Neural cell (in vitro differentiated cells): ENCODE data around the gene KRTAP3-3.

ENCODE experiments used
- EP300 ChIP-seq: fragments of 450-650 bp; conservative IDR thresholded peaks from 2 replicates; pipeline ENCODE4 v1.6.1; 2014; ENCODE audit warnings: antibody characterized with exemption, mild to moderate bottlenecking, moderate library complexity; ENCODE audit not compliant: poor library complexity, severe bottlenecking
- EZH2 ChIP-seq: fragments of 200-600, 300-800 bp; shearing (Covaris generic), sonication (generic); IDR thresholded peaks from 2 replicates; pipeline ENCODE4 v1.6.1; 2014; ENCODE audit warnings: antibody characterized with exemption, low read length, borderline replicate concordance, mild to moderate bottlenecking; ENCODE audit not compliant: insufficient read depth, poor library complexity, severe bottlenecking
- POLR2AphosphoS5 ChIP-seq: IDR thresholded peaks from 2 replicates; pipeline ENCODE4 v1.6.1; 2012
- TF ChIP-seq, protein P1 (sequence below): fragments of 450-650 bp; IDR thresholded peaks from 2 replicates; pipeline ENCODE4 v1.5.1; 2014; ENCODE audit warnings: antibody characterized with exemption, mild to moderate bottlenecking, moderate library complexity; ENCODE audit not compliant: poor library complexity, severe bottlenecking

DNA sequence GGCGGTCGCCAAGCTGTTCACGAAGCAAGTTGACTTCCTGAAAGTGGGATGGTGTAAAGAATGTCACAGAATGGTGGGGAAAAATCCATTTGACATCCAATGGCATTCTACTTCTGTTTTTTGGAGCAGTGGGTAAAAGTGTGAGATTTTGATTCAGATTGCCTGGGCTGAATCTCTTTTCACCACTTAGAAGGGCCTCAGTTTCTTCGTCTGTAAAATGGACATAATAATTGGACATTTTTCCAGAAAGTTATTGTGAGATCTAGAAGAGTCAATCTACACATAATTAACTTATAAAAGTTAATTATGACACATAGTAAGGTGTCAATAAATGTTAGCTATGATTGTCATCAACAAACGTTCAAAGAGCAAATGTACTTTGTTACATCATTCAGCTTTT, 12.8 kb downstream of the KRTAP3-3 start:
- TF ChIP-seq, protein P1, sequence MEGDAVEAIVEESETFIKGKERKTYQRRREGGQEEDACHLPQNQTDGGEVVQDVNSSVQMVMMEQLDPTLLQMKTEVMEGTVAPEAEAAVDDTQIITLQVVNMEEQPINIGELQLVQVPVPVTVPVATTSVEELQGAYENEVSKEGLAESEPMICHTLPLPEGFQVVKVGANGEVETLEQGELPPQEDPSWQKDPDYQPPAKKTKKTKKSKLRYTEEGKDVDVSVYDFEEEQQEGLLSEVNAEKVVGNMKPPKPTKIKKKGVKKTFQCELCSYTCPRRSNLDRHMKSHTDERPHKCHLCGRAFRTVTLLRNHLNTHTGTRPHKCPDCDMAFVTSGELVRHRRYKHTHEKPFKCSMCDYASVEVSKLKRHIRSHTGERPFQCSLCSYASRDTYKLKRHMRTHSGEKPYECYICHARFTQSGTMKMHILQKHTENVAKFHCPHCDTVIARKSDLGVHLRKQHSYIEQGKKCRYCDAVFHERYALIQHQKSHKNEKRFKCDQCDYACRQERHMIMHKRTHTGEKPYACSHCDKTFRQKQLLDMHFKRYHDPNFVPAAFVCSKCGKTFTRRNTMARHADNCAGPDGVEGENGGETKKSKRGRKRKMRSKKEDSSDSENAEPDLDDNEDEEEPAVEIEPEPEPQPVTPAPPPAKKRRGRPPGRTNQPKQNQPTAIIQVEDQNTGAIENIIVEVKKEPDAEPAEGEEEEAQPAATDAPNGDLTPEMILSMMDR, result no peak
- no peak for TF ChIP-seq POLR2AphosphoS5
- TF ChIP-seq EZH2, result no peak
- no peak for TF ChIP-seq EP300
